ENCODE data around the gene DEPP1.
A peak's percentile ranks its signal among the peaks of the same experiment; 100 is the strongest.

Gene DEPP1

DNA sequence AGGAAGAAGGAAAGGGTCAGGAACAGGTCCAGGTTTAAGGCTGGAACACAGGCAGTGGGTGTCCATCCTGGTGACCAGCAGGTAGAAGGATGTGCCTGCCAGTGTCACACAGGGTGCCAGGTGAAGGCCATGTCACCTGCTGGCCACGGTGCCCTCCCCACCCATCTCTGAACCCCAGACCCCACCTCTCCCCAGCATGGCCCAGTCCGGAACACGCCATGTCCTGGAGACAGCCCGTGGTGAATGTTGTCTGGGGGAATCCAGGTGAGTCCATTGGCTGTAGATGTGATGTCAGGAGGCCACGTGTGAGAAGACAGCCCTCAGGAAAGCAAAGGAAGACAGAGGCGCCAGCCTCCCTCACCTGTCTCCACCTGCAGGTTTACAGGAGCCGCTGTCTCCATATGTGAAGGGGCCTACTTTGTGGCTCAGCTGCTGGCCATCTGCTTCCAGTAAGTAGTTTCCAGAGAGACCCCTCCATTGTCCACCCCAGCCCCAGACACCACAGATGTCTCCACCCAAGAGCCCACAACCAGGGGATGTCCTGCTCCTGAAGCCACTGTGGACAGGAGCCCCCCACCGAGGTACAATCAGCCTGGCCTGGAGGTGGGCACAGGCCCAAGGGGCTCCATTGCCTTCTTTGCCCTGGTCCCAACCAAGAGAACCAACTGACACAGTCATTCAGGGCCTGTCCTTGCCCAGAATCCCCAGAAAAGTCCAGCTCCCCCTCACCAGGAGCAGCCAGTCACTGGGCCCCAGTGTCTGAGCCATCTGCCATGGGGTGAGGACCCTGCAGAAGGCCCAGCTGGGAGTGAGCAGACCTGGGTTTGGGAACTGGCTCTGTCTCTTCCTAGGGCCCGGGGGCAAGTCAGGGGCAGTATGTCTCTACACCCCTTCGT, 46.7 kb downstream of the DEPP1 start:
- DNase-seq: no peak

DNA sequence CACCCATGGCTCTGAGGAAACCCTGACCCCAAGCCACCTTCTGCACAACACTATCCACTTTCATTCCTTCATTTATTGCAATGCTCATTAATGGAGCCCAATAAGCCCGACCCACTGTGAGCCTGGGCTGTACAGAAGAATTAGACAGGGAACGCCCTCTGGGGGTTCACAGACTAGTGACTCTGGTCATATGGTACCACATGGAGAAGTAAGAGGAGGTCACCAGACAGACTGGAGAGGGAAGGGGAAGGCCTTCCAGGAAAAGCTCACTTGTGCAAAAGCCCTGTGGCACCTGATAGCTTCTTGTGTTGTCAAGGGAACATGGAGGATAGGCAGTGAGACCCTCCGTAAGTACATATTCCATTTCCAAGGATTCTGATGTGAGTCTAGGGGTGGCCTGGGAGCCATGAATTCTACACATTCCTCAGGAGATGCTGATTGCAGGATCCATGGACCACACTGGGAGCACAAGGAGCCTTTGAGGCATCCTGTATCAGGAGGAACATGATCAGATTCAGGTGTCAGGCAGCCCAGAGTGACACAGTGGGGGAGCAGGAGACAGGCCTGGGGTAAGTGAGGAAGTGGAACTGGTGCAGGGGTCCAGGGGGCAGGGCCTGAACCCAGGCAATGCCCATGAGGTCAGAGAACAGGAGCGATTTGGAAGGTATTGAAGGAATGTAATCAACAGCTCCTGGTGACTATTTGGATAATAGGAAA, 47.5 kb downstream of the DEPP1 start:
- DNase-seq: peak in 1 of 3 experiments; percentile 26

GRCh38 chr10:44929356-44930255, 49.0 kb downstream of the DEPP1 start:
- no peak for DNase-seq

- DNase-seq: no peak
Measured at GRCh38 chr10:44928462-44928861, 50.1 kb downstream of the DEPP1 start.

- DNase-seq: no peak
Measured at GRCh38 chr10:44927352-44927751, 51.3 kb downstream of the DEPP1 start.

GRCh38 chr10:44926751-44927351, 51.8 kb downstream of the DEPP1 start:
- no peak for DNase-seq
